Measurements from ENCODE around the gene WDTC1. TPM values are rescaled to one million over a fixed set of nuclear protein-coding genes. Genes with fewer than 3 reads are reported as not detected.

Gene WDTC1
- total RNA-seq, 1 experiment from 2014 or later: 19.0 TPM

GRCh38 chr1:27322569-27323240, 88.3 kb downstream of the WDTC1 start:
- Mint-ChIP-seq H3K27me3 (ENCODE audit: low read depth) (peaks cover 1% of the 10 kb centered on the region), H3K9me3 (no peaks in the 10 kb centered on the region), H3K4me1 (peaks cover 14 to 15% of the 10 kb centered on the region in 2 experiments), H3K36me3 (ENCODE audit: insufficient read depth in 1 of 3, low read depth in 3 of 3) (peaks cover 10 to 27% (median 20%) of the 10 kb centered on the region in 3 experiments; a peak in 6 of 7 replicates), H3K4me3 (peak overlapping the region; percentile 96 to 99), H3K27ac (peak overlapping the region; percentile 94 to 98 (median 97))
- H4K8ac ChIP-seq (replicated peaks; ENCODE audit: insufficient read length, low read depth, low read length): no peak overlapping the region
- H2BK120ac ChIP-seq (ENCODE audit: low read depth, low read length, poor library complexity, severe bottlenecking): no peak overlapping the region
- H3K27ac ChIP-seq (ENCODE audit: insufficient read length, low read depth, low read length): no peak overlapping the region
- H4K91ac ChIP-seq (ENCODE audit: insufficient read length, low read depth, low read length): no peak overlapping the region
- H3K79me1 ChIP-seq (ENCODE audit: insufficient read depth, low read depth, low read length, poor library complexity, severe bottlenecking): no peaks in the 10 kb centered on the region
- no peak overlapping the region for H2BK20ac ChIP-seq (ENCODE audit: low read depth, low read length, poor library complexity, severe bottlenecking)
- H3T11ph ChIP-seq (ENCODE audit: low read length): no peak overlapping the region
- no peak overlapping the region for H3K56ac ChIP-seq (ENCODE audit: insufficient read length, low read depth, low read length)
- 0 out of 2 replicates have a peak overlapping the region, but pooled peaks have one; percentile 56 for H2BK15ac ChIP-seq (ENCODE audit: low read depth, low read length)
- no peaks in the 10 kb centered on the region for H3K9me3 ChIP-seq (ENCODE audit: control insufficient read depth, low read depth, low read length)
- TF ChIP-seq, protein P1, sequence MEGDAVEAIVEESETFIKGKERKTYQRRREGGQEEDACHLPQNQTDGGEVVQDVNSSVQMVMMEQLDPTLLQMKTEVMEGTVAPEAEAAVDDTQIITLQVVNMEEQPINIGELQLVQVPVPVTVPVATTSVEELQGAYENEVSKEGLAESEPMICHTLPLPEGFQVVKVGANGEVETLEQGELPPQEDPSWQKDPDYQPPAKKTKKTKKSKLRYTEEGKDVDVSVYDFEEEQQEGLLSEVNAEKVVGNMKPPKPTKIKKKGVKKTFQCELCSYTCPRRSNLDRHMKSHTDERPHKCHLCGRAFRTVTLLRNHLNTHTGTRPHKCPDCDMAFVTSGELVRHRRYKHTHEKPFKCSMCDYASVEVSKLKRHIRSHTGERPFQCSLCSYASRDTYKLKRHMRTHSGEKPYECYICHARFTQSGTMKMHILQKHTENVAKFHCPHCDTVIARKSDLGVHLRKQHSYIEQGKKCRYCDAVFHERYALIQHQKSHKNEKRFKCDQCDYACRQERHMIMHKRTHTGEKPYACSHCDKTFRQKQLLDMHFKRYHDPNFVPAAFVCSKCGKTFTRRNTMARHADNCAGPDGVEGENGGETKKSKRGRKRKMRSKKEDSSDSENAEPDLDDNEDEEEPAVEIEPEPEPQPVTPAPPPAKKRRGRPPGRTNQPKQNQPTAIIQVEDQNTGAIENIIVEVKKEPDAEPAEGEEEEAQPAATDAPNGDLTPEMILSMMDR (conservative IDR thresholded peaks at IDR 0.05): no peak
- H2BK5ac ChIP-seq (ENCODE audit: insufficient read length, low read length): no peak overlapping the region
- H3K23ac ChIP-seq (ENCODE audit: insufficient read length, low read depth, low read length): no peak overlapping the region
- H2AK5ac ChIP-seq (ENCODE audit: insufficient read length, low read length): no peak overlapping the region
- peak overlapping the region; percentile 74; the same call in 1 of the 2 replicates for H3K14ac ChIP-seq (ENCODE audit: insufficient read depth, low read length)
- H2BK12ac ChIP-seq (ENCODE audit: insufficient read length, low read depth, low read length): no peak overlapping the region
- no peak overlapping the region for H4K5ac ChIP-seq (ENCODE audit: insufficient read length, low read depth, low read length)
- peaks cover 10% of the 10 kb centered on the region for H3K23me2 ChIP-seq (ENCODE audit: insufficient read length, low read depth, low read length, poor library complexity, severe bottlenecking)
- H3K18ac ChIP-seq (ENCODE audit: insufficient read length, low read depth, low read length): peak overlapping the region; percentile 89
- no peaks in the 10 kb centered on the region for H3K4me1 ChIP-seq (ENCODE audit: insufficient read depth, low read length)
- DNase-seq: no peak
- peak overlapping the region; percentile 98 for H3K9ac ChIP-seq (ENCODE audit: extremely low read depth, insufficient read length, low read length)
- WGBS (ENCODE audit: extremely low coverage, insufficient read length, low lambda C conversion rate): no CpG with 5 or more reads among the region's 10 CpGs
- H3K4ac ChIP-seq (ENCODE audit: low read depth, low read length): no peak overlapping the region
- peak overlapping the region; percentile 95 for H3K4me2 ChIP-seq (ENCODE audit: insufficient read depth, insufficient read length, low read length)
- no peak overlapping the region for H2AFZ ChIP-seq (ENCODE audit: low read length)
- no peaks in the 10 kb centered on the region; the same call in 1 of the 2 replicates for H3K27me3 ChIP-seq (ENCODE audit: insufficient read depth, low read length)
- H4K20me1 ChIP-seq (ENCODE audit: control insufficient read depth, insufficient read depth, insufficient read length): no peaks in the 10 kb centered on the region
- H3K79me2 ChIP-seq (ENCODE audit: insufficient read depth, low read length): peaks cover 8% of the 10 kb centered on the region; the same call in 1 of the 2 replicates
